K562 (cell line): Measurements from ENCODE around the gene DCP2. TPM values are rescaled to one million over a fixed set of nuclear protein-coding genes. Genes with fewer than 3 reads are reported as not detected.
A peak's percentile ranks its signal among the peaks of the same experiment; 100 is the strongest.

Experiments used
- DDX20 ChIP-seq: fragments of 450-650 bp; IDR thresholded peaks from 2 replicates; pipeline ENCODE4 v1.6.1; 2016; ENCODE audit warnings: missing genetic modification characterization, low read depth, mild to moderate bottlenecking, missing compliant biosample characterization, moderate library complexity
- FOXM1 ChIP-seq, 2 experiments: fragments of 450-650 bp in 1 of 2; sonication (generic) in 1 of 2; formaldehyde crosslinking in 1 of 2; IDR thresholded peaks; 2 replicates each; pipeline versions ENCODE4 v1.6.1 to v1.9.0; 2017 to 2022; ENCODE audit warnings: low read depth in 2 of 2, mild to moderate bottlenecking in 2 of 2, missing genetic modification reagents in 1 of 2, moderate library complexity in 1 of 2
- NCOA1 ChIP-seq: fragments of 450-650 bp; IDR thresholded peaks from 2 replicates; pipeline ENCODE4 v1.6.1; 2016; ENCODE audit warnings: low read depth
- NCOR1 ChIP-seq: fragments of 450-650 bp; IDR thresholded peaks from 2 replicates; pipeline ENCODE4 v1.6.1; 2016; ENCODE audit warnings: mild to moderate bottlenecking, moderate library complexity
- RAD51 ChIP-seq: fragments of 450-650 bp; IDR thresholded peaks from 2 replicates; pipeline ENCODE4 v1.7.1; 2016; ENCODE audit warnings: low read depth, mild to moderate bottlenecking, borderline replicate concordance
- SMAD2 ChIP-seq: fragments of 150-350 bp; IDR thresholded peaks from 2 replicates; pipeline ENCODE4 v1.6.1; 2014; ENCODE audit warnings: low read depth, mild to moderate bottlenecking, low read length
- SMARCE1 ChIP-seq: fragments of 450-650 bp; IDR thresholded peaks from 2 replicates; pipeline ENCODE4 v1.7.1; 2016; ENCODE audit warnings: mild to moderate bottlenecking
- SMC3 ChIP-seq: conservative IDR thresholded peaks from 2 replicates; pipeline ENCODE4 v1.6.1; 2011; ENCODE audit warnings: low read depth, low read length, improper control_type of control experiment; ENCODE audit not compliant: insufficient read depth
- SREBF1 ChIP-seq: fragments of 150-350 bp; IDR thresholded peaks from 2 replicates; pipeline ENCODE4 v1.6.1; 2014; ENCODE audit warnings: antibody characterized with exemption, low read depth, low read length, borderline replicate concordance
- ZNF217 ChIP-seq: sonication (generic); formaldehyde crosslinking; IDR thresholded peaks from 2 replicates; pipeline ENCODE4 v1.8.0; 2022; ENCODE audit warnings: mild to moderate bottlenecking, missing genetic modification reagents
- ZNF764 ChIP-seq: fragments of 250-450 bp; sonication (Bioruptor Pico); IDR thresholded peaks from 2 replicates; pipeline ENCODE4 v1.4.0; 2020; ENCODE audit warnings: low read depth, mild to moderate bottlenecking, moderate library complexity
- polyA plus RNA-seq, 8 experiments: library from polyadenylated mRNA; depleted of rRNA in 4 of 8; stranded (reverse) in 5 of 8; unstranded in 3 of 8; fragments of >200 nt; fragmentation: Nextera tagmentation in 2 of 8; fragmentation: Illumina TruSeq in 1 of 8; extraction: Ambion mirVana in 2 of 8; extraction: Trizol in 1 of 8; gene quantifications; 2 replicates each; pipeline versions ENCODE4 v1.2.1 to v1.2.3, GENCODE V29; 2011 to 2014; ENCODE audit warnings: inconsistent platforms in 1 of 8, missing spikeins in 1 of 8
- total RNA-seq, 7 experiments: library from RNA; depleted of rRNA in 6 of 7; stranded (reverse); fragments of >200 nt in 6 of 7; fragmentation: Illumina TruSeq in 2 of 7; extraction: Trizol in 2 of 7; gene quantifications; 2 replicates each; pipeline versions ENCODE4 v1.2.1 to v1.2.3, GENCODE V29; 2011 to 2021; ENCODE audit warnings: low replicate concordance in 1 of 7
- TF ChIP-seq, protein P1 (sequence below): fragments of 450-650 bp; IDR thresholded peaks from 2 replicates; pipeline ENCODE4 v1.6.1; 2018; ENCODE audit not compliant: partially characterized antibody
- TF ChIP-seq, protein P2 (sequence below), 2 experiments: fragments of 200-800 bp in 1 of 2; sonication (Bioruptor generic) in 1 of 2; sonication (generic) in 1 of 2; formaldehyde crosslinking in 1 of 2; IDR thresholded peaks in 1 of 2; conservative IDR thresholded peaks in 1 of 2; 2 replicates each; pipeline versions ENCODE4 v1.5.0 to v1.6.1; 2016 to 2020; ENCODE audit warnings: missing compliant biosample characterization in 1 of 2, missing genetic modification characterization in 1 of 2, missing genetic modification reagents in 1 of 2
- TF ChIP-seq, protein P3 (sequence below): sonication (generic); formaldehyde crosslinking; IDR thresholded peaks from 2 replicates; pipeline ENCODE4 v1.8.0; 2022; ENCODE audit warnings: mild to moderate bottlenecking, missing genetic modification reagents
- TF ChIP-seq, protein P4 (sequence below): fragments of 450-650 bp; IDR thresholded peaks from 2 replicates; pipeline ENCODE4 v1.6.1; 2016
- TF ChIP-seq, protein P5 (sequence below): fragments of 250-450 bp; sonication (Bioruptor Pico); IDR thresholded peaks from 2 replicates; pipeline ENCODE4 v1.5.0; 2022; ENCODE audit warnings: mild to moderate bottlenecking

Gene DCP2
- total and polyA plus RNA-seq, 9 of the 15 experiments (the other 6 are each of a cell fraction or from before 2014, with no cell fraction given) = 25.9 to 109 (median 46.7) TPM

DNA sequence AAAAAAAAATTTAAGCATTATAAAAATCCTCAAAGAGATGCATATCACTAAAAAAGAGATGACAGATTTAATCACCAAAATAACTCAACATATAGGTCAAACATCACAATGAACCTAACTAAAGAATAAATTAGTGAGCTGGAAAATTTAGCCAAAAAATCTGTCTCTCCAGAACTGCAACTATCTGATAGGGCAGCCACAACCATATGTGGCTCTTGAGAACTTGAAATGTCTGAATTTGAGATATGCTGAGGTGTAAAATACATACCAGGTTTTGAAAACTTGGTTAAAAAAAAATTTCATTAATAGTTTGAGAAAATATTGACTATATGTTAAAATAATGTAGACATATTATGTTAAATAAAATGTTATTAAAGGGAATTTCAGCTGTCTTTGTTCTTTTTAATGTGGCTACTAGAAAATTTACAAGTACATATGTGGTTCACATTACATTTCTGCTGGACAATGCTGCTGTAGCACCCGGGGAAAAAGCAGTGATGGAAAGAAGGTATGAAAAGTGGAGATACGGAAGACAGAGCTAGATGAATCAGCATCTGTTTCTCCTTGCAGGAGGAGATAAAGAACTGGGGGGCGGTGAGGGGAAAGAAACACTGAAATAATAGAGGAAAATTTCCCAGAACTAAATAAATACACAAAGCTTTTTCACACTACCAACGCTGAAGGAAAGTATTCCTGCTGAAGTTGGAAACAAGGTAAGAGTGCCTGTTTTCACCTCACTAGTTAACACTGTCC is 66.1 kb downstream of the DCP2 start (continued):
- no peak for TF ChIP-seq SMC3
- TF ChIP-seq, protein P1, sequence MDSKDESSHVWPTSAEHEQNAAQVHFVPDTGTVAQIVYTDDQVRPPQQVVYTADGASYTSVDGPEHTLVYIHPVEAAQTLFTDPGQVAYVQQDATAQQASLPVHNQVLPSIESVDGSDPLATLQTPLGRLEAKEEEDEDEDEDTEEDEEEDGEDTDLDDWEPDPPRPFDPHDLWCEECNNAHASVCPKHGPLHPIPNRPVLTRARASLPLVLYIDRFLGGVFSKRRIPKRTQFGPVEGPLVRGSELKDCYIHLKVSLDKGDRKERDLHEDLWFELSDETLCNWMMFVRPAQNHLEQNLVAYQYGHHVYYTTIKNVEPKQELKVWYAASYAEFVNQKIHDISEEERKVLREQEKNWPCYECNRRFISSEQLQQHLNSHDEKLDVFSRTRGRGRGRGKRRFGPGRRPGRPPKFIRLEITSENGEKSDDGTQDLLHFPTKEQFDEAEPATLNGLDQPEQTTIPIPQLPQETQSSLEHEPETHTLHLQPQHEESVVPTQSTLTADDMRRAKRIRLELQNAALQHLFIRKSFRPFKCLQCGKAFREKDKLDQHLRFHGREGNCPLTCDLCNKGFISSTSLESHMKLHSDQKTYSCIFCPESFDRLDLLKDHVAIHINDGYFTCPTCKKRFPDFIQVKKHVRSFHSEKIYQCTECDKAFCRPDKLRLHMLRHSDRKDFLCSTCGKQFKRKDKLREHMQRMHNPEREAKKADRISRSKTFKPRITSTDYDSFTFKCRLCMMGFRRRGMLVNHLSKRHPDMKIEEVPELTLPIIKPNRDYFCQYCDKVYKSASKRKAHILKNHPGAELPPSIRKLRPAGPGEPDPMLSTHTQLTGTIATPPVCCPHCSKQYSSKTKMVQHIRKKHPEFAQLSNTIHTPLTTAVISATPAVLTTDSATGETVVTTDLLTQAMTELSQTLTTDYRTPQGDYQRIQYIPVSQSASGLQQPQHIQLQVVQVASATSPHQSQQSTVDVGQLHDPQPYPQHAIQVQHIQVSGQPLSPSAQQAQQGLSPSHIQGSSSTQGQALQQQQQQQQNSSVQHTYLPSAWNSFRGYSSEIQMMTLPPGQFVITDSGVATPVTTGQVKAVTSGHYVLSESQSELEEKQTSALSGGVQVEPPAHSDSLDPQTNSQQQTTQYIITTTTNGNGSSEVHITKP = no peak
- TF ChIP-seq NCOA1 = peak; percentile 59; the same call in 1 of the 2 replicates
- no peak for TF ChIP-seq ZNF764 (CRISPR knock-in tag)
- no peak for TF ChIP-seq RAD51
- peak; percentile 96 for TF ChIP-seq SMARCE1
- TF ChIP-seq, protein P2, sequence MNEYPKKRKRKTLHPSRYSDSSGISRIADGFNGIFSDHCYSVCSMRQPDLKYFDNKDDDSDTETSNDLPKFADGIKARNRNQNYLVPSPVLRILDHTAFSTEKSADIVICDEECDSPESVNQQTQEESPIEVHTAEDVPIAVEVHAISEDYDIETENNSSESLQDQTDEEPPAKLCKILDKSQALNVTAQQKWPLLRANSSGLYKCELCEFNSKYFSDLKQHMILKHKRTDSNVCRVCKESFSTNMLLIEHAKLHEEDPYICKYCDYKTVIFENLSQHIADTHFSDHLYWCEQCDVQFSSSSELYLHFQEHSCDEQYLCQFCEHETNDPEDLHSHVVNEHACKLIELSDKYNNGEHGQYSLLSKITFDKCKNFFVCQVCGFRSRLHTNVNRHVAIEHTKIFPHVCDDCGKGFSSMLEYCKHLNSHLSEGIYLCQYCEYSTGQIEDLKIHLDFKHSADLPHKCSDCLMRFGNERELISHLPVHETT (CRISPR knock-in tag; conservative IDR thresholded peaks at IDR 0.05 in 1 of 2, IDR thresholded peaks at IDR 0.05 in 1 of 2) = no peak
- no peak for TF ChIP-seq SMAD2
- peak; percentile 93 for TF ChIP-seq NCOR1
- TF ChIP-seq, protein P3, sequence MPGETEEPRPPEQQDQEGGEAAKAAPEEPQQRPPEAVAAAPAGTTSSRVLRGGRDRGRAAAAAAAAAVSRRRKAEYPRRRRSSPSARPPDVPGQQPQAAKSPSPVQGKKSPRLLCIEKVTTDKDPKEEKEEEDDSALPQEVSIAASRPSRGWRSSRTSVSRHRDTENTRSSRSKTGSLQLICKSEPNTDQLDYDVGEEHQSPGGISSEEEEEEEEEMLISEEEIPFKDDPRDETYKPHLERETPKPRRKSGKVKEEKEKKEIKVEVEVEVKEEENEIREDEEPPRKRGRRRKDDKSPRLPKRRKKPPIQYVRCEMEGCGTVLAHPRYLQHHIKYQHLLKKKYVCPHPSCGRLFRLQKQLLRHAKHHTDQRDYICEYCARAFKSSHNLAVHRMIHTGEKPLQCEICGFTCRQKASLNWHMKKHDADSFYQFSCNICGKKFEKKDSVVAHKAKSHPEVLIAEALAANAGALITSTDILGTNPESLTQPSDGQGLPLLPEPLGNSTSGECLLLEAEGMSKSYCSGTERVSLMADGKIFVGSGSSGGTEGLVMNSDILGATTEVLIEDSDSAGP (CRISPR knock-in tag) = no peak
- TF ChIP-seq ZNF217 (CRISPR knock-in tag) = no peak
- no peak for TF ChIP-seq SREBF1
- TF ChIP-seq, protein P4, sequence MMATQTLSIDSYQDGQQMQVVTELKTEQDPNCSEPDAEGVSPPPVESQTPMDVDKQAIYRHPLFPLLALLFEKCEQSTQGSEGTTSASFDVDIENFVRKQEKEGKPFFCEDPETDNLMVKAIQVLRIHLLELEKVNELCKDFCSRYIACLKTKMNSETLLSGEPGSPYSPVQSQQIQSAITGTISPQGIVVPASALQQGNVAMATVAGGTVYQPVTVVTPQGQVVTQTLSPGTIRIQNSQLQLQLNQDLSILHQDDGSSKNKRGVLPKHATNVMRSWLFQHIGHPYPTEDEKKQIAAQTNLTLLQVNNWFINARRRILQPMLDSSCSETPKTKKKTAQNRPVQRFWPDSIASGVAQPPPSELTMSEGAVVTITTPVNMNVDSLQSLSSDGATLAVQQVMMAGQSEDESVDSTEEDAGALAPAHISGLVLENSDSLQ = no peak
- TF ChIP-seq, protein P5, sequence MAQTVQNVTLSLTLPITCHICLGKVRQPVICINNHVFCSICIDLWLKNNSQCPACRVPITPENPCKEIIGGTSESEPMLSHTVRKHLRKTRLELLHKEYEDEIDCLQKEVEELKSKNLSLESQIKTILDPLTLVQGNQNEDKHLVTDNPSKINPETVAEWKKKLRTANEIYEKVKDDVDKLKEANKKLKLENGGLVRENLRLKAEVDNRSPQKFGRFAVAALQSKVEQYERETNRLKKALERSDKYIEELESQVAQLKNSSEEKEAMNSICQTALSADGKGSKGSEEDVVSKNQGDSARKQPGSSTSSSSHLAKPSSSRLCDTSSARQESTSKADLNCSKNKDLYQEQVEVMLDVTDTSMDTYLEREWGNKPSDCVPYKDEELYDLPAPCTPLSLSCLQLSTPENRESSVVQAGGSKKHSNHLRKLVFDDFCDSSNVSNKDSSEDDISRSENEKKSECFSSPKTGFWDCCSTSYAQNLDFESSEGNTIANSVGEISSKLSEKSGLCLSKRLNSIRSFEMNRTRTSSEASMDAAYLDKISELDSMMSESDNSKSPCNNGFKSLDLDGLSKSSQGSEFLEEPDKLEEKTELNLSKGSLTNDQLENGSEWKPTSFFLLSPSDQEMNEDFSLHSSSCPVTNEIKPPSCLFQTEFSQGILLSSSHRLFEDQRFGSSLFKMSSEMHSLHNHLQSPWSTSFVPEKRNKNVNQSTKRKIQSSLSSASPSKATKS (CRISPR knock-in tag) = no peak
- TF ChIP-seq DDX20 (tag) = no peak
- TF ChIP-seq FOXM1 (IDR thresholded peaks at IDR 0.05; ENCODE audit: low read depth) = peak; percentile 76
- no peak for TF ChIP-seq FOXM1 (CRISPR knock-in tag; IDR thresholded peaks at IDR 0.05; ENCODE audit: low read depth)
